Measurements from ENCODE around the gene CLCA4.

Gene CLCA4

DNA sequence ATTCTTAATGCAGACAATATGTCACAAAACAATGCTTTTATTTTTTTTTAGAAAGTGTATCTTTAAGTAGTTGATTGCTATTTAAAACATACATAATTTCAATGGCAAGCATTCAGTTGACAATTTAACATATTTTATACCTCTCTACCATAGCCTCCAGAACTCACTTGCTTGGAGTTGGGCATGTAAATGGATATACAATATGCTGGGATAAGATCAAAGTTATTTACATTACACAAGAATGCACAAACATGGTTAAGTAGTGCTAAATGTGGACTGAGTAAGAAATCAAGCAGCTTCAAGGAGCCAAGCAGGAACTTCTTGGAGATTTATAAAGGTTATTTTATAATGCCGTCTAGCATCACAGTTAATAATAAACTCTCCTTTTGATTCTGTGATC, 17.0 kb downstream of the CLCA4 start:
- Histone ChIP-seq H3K27ac (ENCODE audit: insufficient read depth, low read length, poor library complexity, severe bottlenecking) (no peak overlapping the region), H3K4me3 (ENCODE audit: insufficient read depth, low read depth, low read length, poor library complexity, severe bottlenecking) (no peak overlapping the region), H3K4me1 (ENCODE audit: control insufficient read depth, insufficient read depth, low read length, poor library complexity, severe bottlenecking) (no peaks in the 10 kb centered on the region), H3K27me3 (replicated peaks; ENCODE audit: control insufficient read depth, insufficient read depth, low read length, poor library complexity, severe bottlenecking) (peaks cover 3% of the 10 kb centered on the region), H3K36me3 (ENCODE audit: control insufficient read depth, insufficient read depth, low read length) (no peaks in the 10 kb centered on the region), H3K9me3 (ENCODE audit: control insufficient read depth, low read length) (no peaks in the 10 kb centered on the region)
- DNase-seq: no peak

DNA sequence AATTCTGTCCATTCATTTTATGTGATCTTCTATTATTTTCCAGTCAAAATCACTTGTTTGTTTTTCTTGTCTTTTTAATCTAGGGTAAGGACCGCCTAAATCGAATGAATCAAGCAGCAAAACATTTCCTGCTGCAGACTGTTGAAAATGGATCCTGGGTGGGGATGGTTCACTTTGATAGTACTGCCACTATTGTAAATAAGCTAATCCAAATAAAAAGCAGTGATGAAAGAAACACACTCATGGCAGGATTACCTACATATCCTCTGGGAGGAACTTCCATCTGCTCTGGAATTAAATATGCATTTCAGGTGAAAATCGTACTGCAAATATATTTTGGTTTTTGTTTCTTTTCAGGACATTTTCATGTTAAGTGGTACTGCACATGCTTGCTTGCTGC, 20.5 kb downstream of the CLCA4 start:
- H3K27me3 ChIP-seq (replicated peaks; ENCODE audit: control insufficient read depth, insufficient read depth, low read length, poor library complexity, severe bottlenecking): peaks cover 3% of the 10 kb centered on the region
- no peak overlapping the region for H3K27ac ChIP-seq (ENCODE audit: insufficient read depth, low read length, poor library complexity, severe bottlenecking)
- no peaks in the 10 kb centered on the region for H3K9me3 ChIP-seq (ENCODE audit: control insufficient read depth, low read length)
- no peak overlapping the region for H3K4me3 ChIP-seq (ENCODE audit: insufficient read depth, low read depth, low read length, poor library complexity, severe bottlenecking)
- H3K36me3 ChIP-seq (ENCODE audit: control insufficient read depth, insufficient read depth, low read length): no peaks in the 10 kb centered on the region
- DNase-seq: no peak
- no peaks in the 10 kb centered on the region for H3K4me1 ChIP-seq (ENCODE audit: control insufficient read depth, insufficient read depth, low read length, poor library complexity, severe bottlenecking)

DNA sequence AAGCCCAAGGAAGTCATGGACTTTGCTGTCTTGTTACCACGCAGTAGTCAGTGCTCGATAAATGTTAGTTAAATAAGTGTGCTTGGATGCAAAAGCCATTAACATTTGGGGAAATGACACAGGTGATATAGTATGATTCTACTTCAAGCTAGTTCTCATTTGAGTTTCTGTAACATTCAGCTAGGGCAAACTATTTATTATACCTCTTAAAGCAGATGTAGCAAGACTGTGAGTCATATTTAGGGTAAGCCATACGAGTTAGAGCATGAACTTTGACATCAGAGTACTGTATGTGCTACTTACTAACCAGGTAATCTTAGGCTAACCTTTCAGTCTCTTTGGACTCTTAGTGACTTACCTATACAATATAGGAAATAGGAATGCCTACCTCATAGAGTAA, 21.0 kb downstream of the CLCA4 start:
- Histone ChIP-seq H3K27me3 (replicated peaks; ENCODE audit: control insufficient read depth, insufficient read depth, low read length, poor library complexity, severe bottlenecking) (peaks cover 3% of the 10 kb centered on the region), H3K27ac (ENCODE audit: insufficient read depth, low read length, poor library complexity, severe bottlenecking) (no peak overlapping the region), H3K9me3 (ENCODE audit: control insufficient read depth, low read length) (no peaks in the 10 kb centered on the region), H3K4me3 (ENCODE audit: insufficient read depth, low read depth, low read length, poor library complexity, severe bottlenecking) (no peak overlapping the region), H3K4me1 (ENCODE audit: control insufficient read depth, insufficient read depth, low read length, poor library complexity, severe bottlenecking) (no peaks in the 10 kb centered on the region), H3K36me3 (ENCODE audit: control insufficient read depth, insufficient read depth, low read length) (no peaks in the 10 kb centered on the region)
- DNase-seq: no peak

DNA sequence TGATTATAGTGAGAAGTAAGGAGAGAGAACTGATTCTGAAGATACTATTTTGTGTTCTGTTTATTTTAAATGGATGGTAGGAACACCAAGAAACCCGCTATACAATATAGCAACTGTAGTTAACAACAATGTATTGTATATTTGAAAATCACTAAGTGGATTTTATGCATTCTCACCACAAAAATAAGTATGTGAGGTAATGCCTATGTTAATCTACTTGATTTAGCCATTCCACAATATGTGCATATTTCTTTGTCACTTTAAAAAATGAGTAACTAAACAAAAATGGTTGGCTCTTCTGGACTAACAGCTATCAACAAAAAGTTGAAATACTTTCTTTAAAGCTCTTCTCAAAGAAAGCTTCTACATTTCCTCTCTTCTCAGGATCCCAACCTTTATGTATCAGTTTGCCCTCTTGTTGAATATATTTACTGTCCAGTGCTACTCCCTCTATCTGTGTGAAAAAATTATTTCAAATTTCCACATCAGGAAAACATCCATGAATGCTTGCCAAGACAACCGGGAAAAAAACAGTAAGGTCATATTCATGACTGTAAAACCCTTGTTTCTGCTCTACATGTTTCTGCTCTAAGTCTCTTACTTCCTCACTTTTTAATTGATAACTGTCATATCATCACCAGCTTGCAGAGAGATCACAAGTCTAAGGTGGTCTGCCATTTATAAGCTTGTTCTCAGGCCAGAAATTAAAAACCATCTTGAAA, 27.0 kb downstream of the CLCA4 start:
- Histone ChIP-seq H3K27me3 (replicated peaks; ENCODE audit: control insufficient read depth, insufficient read depth, low read length, poor library complexity, severe bottlenecking) (no peaks in the 10 kb centered on the region), H3K27ac (ENCODE audit: insufficient read depth, low read length, poor library complexity, severe bottlenecking) (no peak overlapping the region), H3K4me1 (ENCODE audit: control insufficient read depth, insufficient read depth, low read length, poor library complexity, severe bottlenecking) (no peaks in the 10 kb centered on the region), H3K4me3 (ENCODE audit: insufficient read depth, low read depth, low read length, poor library complexity, severe bottlenecking) (no peak overlapping the region), H3K9me3 (ENCODE audit: control insufficient read depth, low read length) (no peaks in the 10 kb centered on the region), H3K36me3 (ENCODE audit: control insufficient read depth, insufficient read depth, low read length) (no peaks in the 10 kb centered on the region)
- DNase-seq: no peak

DNA sequence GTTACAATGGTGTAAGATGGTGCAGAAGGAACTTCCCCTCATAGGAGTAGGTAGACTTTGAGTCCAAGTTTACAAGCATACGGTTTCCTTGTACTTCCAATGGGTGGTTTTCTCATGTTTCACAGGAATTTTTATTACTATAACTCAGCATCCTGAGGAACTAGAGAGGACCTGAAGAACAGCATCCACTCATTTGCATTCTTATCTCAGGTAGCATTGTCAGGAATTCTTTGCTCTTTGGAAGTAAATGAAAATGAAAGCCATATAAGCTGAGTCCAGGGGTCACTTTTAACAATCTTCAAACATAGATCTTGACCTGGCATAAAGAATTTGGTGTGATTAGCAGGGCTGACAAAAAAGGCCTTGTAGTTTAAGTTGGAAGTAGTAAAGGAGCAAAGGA, 34.4 kb downstream of the CLCA4 start:
- no peaks in the 10 kb centered on the region for H3K9me3 ChIP-seq (ENCODE audit: control insufficient read depth, low read length)
- no peak for DNase-seq
- no peaks in the 10 kb centered on the region for H3K27me3 ChIP-seq (replicated peaks; ENCODE audit: control insufficient read depth, insufficient read depth, low read length, poor library complexity, severe bottlenecking)
- no peaks in the 10 kb centered on the region for H3K36me3 ChIP-seq (ENCODE audit: control insufficient read depth, insufficient read depth, low read length)
- H3K27ac ChIP-seq (ENCODE audit: insufficient read depth, low read length, poor library complexity, severe bottlenecking): no peak overlapping the region
- no peaks in the 10 kb centered on the region for H3K4me1 ChIP-seq (ENCODE audit: control insufficient read depth, insufficient read depth, low read length, poor library complexity, severe bottlenecking)
- H3K4me3 ChIP-seq (ENCODE audit: insufficient read depth, low read depth, low read length, poor library complexity, severe bottlenecking): no peak overlapping the region

DNA sequence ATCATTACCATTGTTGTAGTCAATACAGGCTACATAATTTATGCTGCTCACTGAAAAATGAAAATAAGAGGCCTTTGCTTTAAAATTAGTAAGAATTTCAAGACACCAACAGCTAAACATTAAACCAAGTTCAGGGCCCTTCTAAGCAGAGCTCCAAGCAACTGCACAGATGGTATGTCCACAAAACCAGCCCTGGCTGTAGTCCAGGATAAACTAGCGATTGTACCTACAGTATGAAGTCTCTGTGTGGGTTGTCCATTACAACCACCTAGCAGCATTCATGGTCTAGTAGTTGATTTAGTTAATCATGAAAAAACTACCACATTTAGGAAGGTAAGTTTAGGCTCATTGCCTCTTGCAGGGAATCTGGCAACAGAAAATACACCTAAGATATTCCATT, 35.3 kb downstream of the CLCA4 start:
- Histone ChIP-seq H3K27me3 (replicated peaks; ENCODE audit: control insufficient read depth, insufficient read depth, low read length, poor library complexity, severe bottlenecking) (no peaks in the 10 kb centered on the region), H3K9me3 (ENCODE audit: control insufficient read depth, low read length) (no peaks in the 10 kb centered on the region), H3K27ac (ENCODE audit: insufficient read depth, low read length, poor library complexity, severe bottlenecking) (no peak overlapping the region), H3K4me3 (ENCODE audit: insufficient read depth, low read depth, low read length, poor library complexity, severe bottlenecking) (no peak overlapping the region), H3K4me1 (ENCODE audit: control insufficient read depth, insufficient read depth, low read length, poor library complexity, severe bottlenecking) (no peaks in the 10 kb centered on the region), H3K36me3 (ENCODE audit: control insufficient read depth, insufficient read depth, low read length) (no peaks in the 10 kb centered on the region)
- DNase-seq: no peak

DNA sequence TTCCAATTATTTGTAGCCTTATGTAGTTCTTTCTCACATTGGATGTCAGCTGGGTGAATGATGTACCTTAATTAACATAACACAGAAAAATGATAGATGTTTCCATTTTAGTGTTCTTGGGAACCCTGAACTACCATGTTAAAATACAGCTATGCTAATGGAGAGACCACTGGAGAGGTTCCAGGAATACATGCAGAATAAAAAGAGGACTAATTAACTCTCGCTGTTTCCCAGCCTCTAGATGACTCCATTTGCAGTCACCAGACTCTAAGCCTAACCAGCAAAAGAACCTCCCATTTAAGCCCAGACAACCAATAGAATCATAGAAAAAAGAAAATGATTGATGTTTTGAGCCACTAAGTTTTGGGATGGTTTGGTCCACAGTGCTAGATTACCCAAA, 36.2 kb downstream of the CLCA4 start:
- Histone ChIP-seq H3K4me3 (ENCODE audit: insufficient read depth, low read depth, low read length, poor library complexity, severe bottlenecking) (no peak overlapping the region), H3K4me1 (ENCODE audit: control insufficient read depth, insufficient read depth, low read length, poor library complexity, severe bottlenecking) (no peaks in the 10 kb centered on the region), H3K27me3 (replicated peaks; ENCODE audit: control insufficient read depth, insufficient read depth, low read length, poor library complexity, severe bottlenecking) (no peaks in the 10 kb centered on the region), H3K36me3 (ENCODE audit: control insufficient read depth, insufficient read depth, low read length) (no peaks in the 10 kb centered on the region), H3K9me3 (ENCODE audit: control insufficient read depth, low read length) (no peaks in the 10 kb centered on the region), H3K27ac (ENCODE audit: insufficient read depth, low read length, poor library complexity, severe bottlenecking) (no peak overlapping the region)
- no peak for DNase-seq

DNA sequence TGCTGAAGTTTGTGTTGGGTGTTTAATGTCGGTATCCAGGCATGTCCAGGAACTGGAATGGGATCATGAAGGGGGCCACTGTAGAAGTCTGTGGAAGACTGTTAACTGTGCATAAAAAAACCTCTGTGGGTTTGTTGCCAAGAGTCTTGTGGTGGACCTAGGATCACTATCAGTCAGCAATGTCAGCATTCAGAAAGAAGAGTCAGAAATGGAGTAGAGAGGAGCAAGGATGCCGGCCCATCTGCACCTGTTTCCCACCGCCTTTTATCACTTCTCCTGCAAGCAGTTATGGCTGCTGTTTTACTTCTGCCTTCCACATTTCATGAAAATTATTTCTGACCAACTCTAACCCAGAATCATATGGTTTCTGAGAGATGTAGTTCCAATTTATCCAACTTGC, 36.7 kb downstream of the CLCA4 start:
- Histone ChIP-seq H3K27me3 (replicated peaks; ENCODE audit: control insufficient read depth, insufficient read depth, low read length, poor library complexity, severe bottlenecking) (no peaks in the 10 kb centered on the region), H3K4me3 (ENCODE audit: insufficient read depth, low read depth, low read length, poor library complexity, severe bottlenecking) (no peak overlapping the region), H3K9me3 (ENCODE audit: control insufficient read depth, low read length) (no peaks in the 10 kb centered on the region), H3K36me3 (ENCODE audit: control insufficient read depth, insufficient read depth, low read length) (no peaks in the 10 kb centered on the region), H3K4me1 (ENCODE audit: control insufficient read depth, insufficient read depth, low read length, poor library complexity, severe bottlenecking) (no peaks in the 10 kb centered on the region), H3K27ac (ENCODE audit: insufficient read depth, low read length, poor library complexity, severe bottlenecking) (no peak overlapping the region)
- DNase-seq: no peak

DNA sequence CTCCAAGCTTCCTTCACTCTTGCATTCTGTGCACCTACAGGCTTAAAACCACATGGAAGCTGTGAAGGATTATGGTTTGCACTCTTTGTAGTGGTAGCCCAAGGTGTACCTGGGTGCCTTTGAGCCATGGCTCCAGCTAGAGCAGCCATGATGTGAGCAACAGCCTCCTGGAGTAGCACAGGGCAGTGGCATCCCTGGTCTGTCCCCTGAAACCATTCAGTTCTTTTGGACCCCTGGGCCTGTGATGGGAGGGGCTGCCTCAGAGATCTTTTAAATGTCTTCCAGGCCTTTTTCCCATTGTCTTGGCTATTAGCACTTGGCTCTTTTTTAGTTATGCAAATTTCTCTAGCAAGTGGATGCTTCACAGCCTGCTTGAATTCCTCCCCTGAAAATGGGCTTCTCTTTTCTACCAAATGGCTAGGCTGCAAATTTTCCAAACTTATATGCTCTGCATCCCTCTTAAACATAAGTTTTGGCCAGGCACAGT, 47.4 kb downstream of the CLCA4 start:
- no peaks in the 10 kb centered on the region for H3K4me1 ChIP-seq (ENCODE audit: control insufficient read depth, insufficient read depth, low read length, poor library complexity, severe bottlenecking)
- no peaks in the 10 kb centered on the region for H3K36me3 ChIP-seq (ENCODE audit: control insufficient read depth, insufficient read depth, low read length)
- peaks cover 7% of the 10 kb centered on the region for H3K9me3 ChIP-seq (ENCODE audit: control insufficient read depth, low read length)
- DNase-seq: no peak
- H3K27me3 ChIP-seq (replicated peaks; ENCODE audit: control insufficient read depth, insufficient read depth, low read length, poor library complexity, severe bottlenecking): no peaks in the 10 kb centered on the region
- no peak overlapping the region for H3K4me3 ChIP-seq (ENCODE audit: insufficient read depth, low read depth, low read length, poor library complexity, severe bottlenecking)
- H3K27ac ChIP-seq (ENCODE audit: insufficient read depth, low read length, poor library complexity, severe bottlenecking): no peak overlapping the region

DNA sequence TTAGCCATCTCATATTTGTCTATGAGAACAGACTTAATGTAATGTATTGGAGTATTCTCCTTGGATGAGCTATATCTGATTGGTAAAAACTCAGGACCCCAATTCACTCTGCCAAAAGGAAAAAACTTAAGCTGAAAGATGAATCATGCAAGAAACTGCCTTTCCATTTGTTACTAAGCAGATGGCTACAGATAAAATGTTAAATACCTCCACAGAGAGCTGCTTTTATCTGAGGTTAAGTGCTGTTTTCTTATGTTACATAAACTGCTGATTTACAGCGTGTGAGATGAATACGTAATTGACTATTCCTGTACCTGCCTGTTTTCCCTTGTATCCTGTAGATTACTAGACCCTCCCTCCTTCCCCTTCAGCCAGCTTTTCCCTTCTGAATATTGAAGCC, 49.3 kb downstream of the CLCA4 start:
- Histone ChIP-seq H3K9me3 (ENCODE audit: control insufficient read depth, low read length) (peaks cover 7% of the 10 kb centered on the region), H3K4me3 (ENCODE audit: insufficient read depth, low read depth, low read length, poor library complexity, severe bottlenecking) (no peak overlapping the region), H3K27ac (ENCODE audit: insufficient read depth, low read length, poor library complexity, severe bottlenecking) (no peak overlapping the region), H3K4me1 (ENCODE audit: control insufficient read depth, insufficient read depth, low read length, poor library complexity, severe bottlenecking) (no peaks in the 10 kb centered on the region), H3K36me3 (ENCODE audit: control insufficient read depth, insufficient read depth, low read length) (no peaks in the 10 kb centered on the region), H3K27me3 (replicated peaks; ENCODE audit: control insufficient read depth, insufficient read depth, low read length, poor library complexity, severe bottlenecking) (no peaks in the 10 kb centered on the region)
- DNase-seq: no peak
